ENCODE results near the gene CCDC85C. TPM values are rescaled to one million over a fixed set of nuclear protein-coding genes. Genes with fewer than 3 reads are reported as not detected.

CCDC85C gene
- total and polyA plus RNA-seq, 2 experiments from 2014 or later, result 4.5 to 24.9 TPM

DNA sequence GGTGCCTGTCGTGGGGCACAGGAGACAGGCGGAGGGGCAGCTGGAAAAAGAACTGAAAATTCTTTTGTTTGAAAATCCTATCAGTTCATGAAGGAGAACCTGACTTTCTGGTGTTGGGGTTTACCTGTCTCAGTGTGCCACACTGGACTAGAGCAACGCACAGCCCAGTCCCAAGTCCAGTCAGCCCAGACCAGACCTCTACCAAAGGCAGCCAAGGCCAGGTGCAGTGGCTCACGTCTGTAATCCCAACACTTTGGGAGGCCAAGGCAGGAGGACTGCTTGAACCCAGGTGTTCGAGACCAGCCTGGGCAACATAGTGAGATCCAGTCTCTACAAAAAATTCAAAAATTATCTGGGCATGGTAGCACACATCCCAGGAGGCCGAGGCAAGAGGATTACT lies 4.6 kb downstream of the CCDC85C start:
- Histone ChIP-seq H2AFZ (no peak overlapping the region), H3F3A (replicated peaks; ENCODE audit: low read depth) (no peaks in the 10 kb centered on the region), H3K27me3 (ENCODE audit: insufficient read depth) (peaks cover 30% of the 10 kb centered on the region), H3K4me2 (no peak overlapping the region), H3K4me1 (ENCODE audit: insufficient read depth) (peaks cover 12% of the 10 kb centered on the region), H4K20me1 (replicated peaks; ENCODE audit: insufficient read depth) (peaks cover 28% of the 10 kb centered on the region; the same call in 1 of the 2 replicates), H3K79me2 (replicated peaks; ENCODE audit: insufficient read depth) (peaks cover 81% of the 10 kb centered on the region), H3K36me3 (ENCODE audit: insufficient read depth) (no peaks in the 10 kb centered on the region), H3K4me3 (no peak overlapping the region), H3K27ac (ENCODE audit: low read depth) (no peak overlapping the region), H3K9me2 (ENCODE audit: insufficient read depth) (no peaks in the 10 kb centered on the region)
- no peak overlapping the region for H3K27ac Mint-ChIP-seq
- peaks cover 35% of the 10 kb centered on the region for H3K27me3 Mint-ChIP-seq (ENCODE audit: insufficient read depth, low read depth, poor library complexity)
- H3K36me3 Mint-ChIP-seq (ENCODE audit: low read depth), result no peaks in the 10 kb centered on the region; the same call in 2 of the 3 replicates
- DNase-seq (ENCODE audit: low spot score) (no peak), ATAC-seq (no peak)
- no peak overlapping the region for H3K4me3 Mint-ChIP-seq
- TF ChIP-seq CREB1 (CRISPR knock-in tag; IDR thresholded peaks at IDR 0.05; ENCODE audit: low read depth) (no peak), NANOG (IDR thresholded peaks at IDR 0.05; ENCODE audit: borderline replicate concordance) (no peak), JUNB (IDR thresholded peaks at IDR 0.05; ENCODE audit: unreplicated experiment) (no peak), POLR2AphosphoS5 (IDR thresholded peaks at IDR 0.05; ENCODE audit: low read depth) (no peak), EZH2 (IDR thresholded peaks at IDR 0.05; ENCODE audit: low read depth, unreplicated experiment) (no peak), ZNF114 (CRISPR knock-in tag; IDR thresholded peaks at IDR 0.05) (no peak), ZNF331 (CRISPR knock-in tag; IDR thresholded peaks at IDR 0.05; ENCODE audit: low read depth) (no peak)
- TF ChIP-seq, protein P1, sequence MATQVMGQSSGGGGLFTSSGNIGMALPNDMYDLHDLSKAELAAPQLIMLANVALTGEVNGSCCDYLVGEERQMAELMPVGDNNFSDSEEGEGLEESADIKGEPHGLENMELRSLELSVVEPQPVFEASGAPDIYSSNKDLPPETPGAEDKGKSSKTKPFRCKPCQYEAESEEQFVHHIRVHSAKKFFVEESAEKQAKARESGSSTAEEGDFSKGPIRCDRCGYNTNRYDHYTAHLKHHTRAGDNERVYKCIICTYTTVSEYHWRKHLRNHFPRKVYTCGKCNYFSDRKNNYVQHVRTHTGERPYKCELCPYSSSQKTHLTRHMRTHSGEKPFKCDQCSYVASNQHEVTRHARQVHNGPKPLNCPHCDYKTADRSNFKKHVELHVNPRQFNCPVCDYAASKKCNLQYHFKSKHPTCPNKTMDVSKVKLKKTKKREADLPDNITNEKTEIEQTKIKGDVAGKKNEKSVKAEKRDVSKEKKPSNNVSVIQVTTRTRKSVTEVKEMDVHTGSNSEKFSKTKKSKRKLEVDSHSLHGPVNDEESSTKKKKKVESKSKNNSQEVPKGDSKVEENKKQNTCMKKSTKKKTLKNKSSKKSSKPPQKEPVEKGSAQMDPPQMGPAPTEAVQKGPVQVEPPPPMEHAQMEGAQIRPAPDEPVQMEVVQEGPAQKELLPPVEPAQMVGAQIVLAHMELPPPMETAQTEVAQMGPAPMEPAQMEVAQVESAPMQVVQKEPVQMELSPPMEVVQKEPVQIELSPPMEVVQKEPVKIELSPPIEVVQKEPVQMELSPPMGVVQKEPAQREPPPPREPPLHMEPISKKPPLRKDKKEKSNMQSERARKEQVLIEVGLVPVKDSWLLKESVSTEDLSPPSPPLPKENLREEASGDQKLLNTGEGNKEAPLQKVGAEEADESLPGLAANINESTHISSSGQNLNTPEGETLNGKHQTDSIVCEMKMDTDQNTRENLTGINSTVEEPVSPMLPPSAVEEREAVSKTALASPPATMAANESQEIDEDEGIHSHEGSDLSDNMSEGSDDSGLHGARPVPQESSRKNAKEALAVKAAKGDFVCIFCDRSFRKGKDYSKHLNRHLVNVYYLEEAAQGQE (IDR thresholded peaks at IDR 0.05; ENCODE audit: unreplicated experiment), result no peak
- TF ChIP-seq, protein P2, sequence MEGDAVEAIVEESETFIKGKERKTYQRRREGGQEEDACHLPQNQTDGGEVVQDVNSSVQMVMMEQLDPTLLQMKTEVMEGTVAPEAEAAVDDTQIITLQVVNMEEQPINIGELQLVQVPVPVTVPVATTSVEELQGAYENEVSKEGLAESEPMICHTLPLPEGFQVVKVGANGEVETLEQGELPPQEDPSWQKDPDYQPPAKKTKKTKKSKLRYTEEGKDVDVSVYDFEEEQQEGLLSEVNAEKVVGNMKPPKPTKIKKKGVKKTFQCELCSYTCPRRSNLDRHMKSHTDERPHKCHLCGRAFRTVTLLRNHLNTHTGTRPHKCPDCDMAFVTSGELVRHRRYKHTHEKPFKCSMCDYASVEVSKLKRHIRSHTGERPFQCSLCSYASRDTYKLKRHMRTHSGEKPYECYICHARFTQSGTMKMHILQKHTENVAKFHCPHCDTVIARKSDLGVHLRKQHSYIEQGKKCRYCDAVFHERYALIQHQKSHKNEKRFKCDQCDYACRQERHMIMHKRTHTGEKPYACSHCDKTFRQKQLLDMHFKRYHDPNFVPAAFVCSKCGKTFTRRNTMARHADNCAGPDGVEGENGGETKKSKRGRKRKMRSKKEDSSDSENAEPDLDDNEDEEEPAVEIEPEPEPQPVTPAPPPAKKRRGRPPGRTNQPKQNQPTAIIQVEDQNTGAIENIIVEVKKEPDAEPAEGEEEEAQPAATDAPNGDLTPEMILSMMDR (conservative IDR thresholded peaks at IDR 0.05; ENCODE audit: low read depth in 2 of 2), result no peak
- TF ChIP-seq, protein P3, sequence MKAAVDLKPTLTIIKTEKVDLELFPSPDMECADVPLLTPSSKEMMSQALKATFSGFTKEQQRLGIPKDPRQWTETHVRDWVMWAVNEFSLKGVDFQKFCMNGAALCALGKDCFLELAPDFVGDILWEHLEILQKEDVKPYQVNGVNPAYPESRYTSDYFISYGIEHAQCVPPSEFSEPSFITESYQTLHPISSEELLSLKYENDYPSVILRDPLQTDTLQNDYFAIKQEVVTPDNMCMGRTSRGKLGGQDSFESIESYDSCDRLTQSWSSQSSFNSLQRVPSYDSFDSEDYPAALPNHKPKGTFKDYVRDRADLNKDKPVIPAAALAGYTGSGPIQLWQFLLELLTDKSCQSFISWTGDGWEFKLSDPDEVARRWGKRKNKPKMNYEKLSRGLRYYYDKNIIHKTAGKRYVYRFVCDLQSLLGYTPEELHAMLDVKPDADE (IDR thresholded peaks at IDR 0.05), result no peak
- TF ChIP-seq, protein P4, sequence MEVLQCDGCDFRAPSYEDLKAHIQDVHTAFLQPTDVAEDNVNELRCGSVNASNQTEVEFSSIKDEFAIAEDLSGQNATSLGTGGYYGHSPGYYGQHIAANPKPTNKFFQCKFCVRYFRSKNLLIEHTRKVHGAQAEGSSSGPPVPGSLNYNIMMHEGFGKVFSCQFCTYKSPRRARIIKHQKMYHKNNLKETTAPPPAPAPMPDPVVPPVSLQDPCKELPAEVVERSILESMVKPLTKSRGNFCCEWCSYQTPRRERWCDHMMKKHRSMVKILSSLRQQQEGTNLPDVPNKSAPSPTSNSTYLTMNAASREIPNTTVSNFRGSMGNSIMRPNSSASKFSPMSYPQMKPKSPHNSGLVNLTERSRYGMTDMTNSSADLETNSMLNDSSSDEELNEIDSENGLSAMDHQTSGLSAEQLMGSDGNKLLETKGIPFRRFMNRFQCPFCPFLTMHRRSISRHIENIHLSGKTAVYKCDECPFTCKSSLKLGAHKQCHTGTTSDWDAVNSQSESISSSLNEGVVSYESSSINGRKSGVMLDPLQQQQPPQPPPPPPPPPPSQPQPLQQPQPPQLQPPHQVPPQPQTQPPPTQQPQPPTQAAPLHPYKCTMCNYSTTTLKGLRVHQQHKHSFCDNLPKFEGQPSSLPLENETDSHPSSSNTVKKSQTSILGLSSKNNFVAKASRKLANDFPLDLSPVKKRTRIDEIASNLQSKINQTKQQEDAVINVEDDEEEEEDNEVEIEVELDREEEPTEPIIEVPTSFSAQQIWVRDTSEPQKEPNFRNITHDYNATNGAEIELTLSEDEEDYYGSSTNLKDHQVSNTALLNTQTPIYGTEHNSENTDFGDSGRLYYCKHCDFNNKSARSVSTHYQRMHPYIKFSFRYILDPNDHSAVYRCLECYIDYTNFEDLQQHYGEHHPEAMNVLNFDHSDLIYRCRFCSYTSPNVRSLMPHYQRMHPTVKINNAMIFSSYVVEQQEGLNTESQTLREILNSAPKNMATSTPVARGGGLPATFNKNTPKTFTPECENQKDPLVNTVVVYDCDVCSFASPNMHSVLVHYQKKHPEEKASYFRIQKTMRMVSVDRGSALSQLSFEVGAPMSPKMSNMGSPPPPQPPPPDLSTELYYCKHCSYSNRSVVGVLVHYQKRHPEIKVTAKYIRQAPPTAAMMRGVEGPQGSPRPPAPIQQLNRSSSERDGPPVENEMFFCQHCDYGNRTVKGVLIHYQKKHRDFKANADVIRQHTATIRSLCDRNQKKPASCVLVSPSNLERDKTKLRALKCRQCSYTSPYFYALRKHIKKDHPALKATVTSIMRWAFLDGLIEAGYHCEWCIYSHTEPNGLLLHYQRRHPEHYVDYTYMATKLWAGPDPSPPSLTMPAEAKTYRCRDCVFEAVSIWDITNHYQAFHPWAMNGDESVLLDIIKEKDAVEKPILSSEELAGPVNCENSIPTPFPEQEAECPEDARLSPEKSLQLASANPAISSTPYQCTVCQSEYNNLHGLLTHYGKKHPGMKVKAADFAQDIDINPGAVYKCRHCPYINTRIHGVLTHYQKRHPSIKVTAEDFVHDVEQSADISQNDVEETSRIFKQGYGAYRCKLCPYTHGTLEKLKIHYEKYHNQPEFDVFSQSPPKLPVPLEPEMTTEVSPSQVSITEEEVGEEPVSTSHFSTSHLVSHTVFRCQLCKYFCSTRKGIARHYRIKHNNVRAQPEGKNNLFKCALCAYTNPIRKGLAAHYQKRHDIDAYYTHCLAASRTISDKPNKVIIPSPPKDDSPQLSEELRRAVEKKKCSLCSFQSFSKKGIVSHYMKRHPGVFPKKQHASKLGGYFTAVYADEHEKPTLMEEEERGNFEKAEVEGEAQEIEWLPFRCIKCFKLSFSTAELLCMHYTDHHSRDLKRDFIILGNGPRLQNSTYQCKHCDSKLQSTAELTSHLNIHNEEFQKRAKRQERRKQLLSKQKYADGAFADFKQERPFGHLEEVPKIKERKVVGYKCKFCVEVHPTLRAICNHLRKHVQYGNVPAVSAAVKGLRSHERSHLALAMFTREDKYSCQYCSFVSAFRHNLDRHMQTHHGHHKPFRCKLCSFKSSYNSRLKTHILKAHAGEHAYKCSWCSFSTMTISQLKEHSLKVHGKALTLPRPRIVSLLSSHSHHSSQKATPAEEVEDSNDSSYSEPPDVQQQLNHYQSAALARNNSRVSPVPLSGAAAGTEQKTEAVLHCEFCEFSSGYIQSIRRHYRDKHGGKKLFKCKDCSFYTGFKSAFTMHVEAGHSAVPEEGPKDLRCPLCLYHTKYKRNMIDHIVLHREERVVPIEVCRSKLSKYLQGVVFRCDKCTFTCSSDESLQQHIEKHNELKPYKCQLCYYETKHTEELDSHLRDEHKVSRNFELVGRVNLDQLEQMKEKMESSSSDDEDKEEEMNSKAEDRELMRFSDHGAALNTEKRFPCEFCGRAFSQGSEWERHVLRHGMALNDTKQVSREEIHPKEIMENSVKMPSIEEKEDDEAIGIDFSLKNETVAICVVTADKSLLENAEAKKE (CRISPR knock-in tag; IDR thresholded peaks at IDR 0.05), result no peak
- H3K9me3 Mint-ChIP-seq, result no peaks in the 10 kb centered on the region; the same call in 2 of the 3 replicates
- peaks cover 34% of the 10 kb centered on the region for H3K4me1 Mint-ChIP-seq
